Measurements from ENCODE around the gene MAP7.
"Not testable (repeated sequence)": the region's sequence is repeated elsewhere in the genome, so short reads cannot be mapped to it uniquely, and the experiment has no call there.

Gene MAP7

DNA sequence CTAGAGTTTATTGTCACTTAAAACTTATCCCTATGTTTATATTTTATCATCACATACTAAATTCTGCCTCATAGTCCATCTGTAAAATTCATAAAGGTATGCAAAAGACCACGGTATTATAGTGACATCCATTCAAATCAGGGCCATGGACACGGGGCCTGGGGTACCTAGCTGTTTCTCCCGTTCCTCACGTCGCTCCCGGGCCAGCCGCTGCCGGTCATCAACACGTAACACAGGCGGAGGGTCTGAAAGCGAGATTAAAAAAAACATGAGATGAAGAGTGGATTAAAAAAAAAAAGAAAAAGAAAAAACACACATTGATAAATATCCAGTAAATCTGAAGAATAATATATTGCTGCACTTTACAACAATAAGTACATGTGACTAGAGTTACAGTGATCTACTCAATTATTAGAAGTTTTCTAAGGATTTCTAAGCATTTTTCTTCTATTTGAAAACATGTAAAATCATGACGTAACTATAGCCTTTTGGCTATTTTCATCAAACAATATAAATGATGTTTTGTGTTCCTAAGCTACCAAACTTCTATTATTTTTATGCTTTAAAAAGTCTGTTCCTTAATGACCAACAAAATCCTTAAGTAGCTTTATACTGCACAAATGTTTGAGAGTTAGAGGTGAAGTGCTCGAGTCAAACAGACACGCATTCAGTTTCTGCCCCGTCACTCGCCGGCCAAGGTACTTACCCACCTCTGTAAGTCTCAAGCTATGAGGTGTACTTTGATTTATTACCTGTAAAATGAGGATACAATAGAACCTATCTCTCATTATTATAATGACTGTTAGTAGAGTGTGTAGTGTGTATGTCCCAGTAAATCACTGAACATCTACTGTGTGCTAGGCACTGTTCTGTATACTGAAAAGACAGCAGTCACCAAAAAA lies 138.5 kb downstream of the MAP7 start:
- DNase-seq: no peak

DNA sequence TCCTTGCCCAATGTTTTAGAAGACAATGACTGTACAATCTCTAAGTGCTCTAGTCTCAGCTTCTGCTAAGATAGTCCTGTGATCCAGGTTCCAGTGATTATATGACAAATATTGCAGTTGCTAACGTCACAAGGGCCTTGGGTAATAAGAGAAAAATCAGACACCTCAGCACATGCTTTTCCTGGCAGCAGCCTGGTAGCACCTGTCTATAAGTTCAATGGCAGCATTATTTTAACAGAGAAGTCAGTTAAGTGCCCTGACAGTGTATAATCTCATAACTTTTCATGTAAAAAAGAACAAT lies 139.2 kb downstream of the MAP7 start:
- DNase-seq: no peak

GRCh38 chr6:136410201-136411024 lies 139.8 kb downstream of the MAP7 start:
- no peak for DNase-seq

GRCh38 chr6:136409597-136409996 lies 140.6 kb downstream of the MAP7 start:
- no peak for DNase-seq

GRCh38 chr6:136408204-136408603 lies 142.0 kb downstream of the MAP7 start:
- peak in 1 of 2 donors; percentile 64 for DNase-seq

DNA sequence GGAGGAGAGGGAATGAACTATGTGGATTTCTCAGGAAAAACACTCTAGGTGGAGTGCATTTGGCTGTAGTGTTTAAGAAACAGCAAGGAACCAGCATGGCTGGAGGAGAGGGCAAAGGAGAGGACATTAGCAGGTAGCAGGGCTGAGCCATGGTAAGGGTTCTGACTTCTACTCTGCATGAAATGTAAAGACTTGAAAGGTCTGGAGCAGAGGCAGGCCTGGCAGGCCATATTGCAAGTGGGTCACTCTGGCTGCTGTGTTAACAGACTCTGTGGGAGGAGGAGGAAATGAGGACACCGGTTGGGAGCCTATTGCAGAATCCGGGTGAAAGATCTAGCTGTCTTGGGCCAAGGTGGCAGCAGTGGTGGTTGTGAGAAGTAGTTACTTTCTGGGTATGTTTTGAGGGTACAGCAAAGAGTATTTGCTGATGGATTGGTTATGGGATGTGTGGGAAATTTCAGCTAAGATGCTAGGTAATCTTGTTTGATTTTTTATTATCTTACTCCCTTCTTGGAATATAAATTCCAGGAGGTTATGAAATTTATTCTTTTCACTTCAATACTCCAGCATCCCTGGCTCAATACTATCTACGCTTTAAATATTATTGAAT lies 144.7 kb downstream of the MAP7 start:
- DNase-seq: no peak

GRCh38 chr6:136404627-136405419 lies 145.4 kb downstream of the MAP7 start:
- DNase-seq: no peak

DNA sequence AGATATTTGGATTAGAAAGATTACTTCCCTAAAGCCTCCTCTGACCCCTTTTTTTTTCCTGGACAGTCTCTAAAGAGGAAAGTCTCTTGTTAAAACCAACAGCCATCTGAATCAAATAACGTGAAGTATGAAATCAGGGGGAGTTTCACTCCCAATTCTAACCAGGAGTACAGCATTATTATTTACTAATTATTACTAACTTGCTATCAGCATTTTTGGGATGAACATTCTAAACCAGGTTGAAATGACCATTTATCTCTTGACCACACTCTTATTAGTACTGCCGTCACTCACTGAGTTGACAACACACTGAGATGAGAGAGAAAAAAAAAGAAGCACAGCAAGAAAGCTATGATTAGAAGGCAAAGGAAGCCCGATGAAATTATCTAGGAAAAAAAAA lies 146.2 kb downstream of the MAP7 start:
- no peak for DNase-seq

DNA sequence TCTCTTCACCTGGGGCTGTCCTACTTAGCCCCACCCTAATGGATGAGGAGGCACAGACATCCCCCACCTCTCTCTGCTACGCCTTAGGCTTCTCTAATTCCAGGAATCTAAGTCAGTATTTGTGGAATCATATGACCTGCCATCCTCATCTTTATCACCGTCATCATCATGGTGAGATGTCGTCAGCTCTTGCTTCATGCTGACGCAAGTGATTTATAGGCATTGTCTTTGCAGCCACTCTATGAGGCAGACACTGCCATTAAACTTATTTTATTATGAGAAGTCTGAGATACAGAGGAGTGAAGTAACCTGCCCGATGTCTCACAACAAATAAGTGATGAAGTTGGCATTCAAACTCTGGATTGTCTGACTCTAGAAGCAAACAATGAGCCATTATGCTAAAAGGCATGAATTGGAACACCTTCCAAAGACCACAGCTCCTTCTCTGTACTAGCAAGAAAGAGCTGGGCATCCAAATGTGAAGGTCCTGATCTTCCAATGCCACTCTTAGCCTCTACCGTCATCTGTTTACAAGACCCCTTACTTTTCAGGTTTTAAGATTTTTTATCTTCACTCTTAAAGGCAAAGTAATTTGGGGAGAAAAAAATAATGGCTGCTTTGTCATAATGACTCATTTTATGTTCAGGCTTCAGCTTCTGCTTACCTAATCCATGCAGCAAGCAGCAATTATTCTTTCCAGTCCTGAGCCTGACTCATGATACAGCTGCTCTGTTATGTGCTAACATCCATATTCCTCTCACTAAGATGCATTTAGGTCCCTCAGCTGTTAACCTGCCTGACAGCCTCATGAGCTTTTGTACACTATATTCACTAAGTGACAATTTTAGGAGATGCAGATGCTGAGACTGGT lies 146.9 kb downstream of the MAP7 start:
- peak in 1 of 2 donors; percentile 74 for DNase-seq

DNA sequence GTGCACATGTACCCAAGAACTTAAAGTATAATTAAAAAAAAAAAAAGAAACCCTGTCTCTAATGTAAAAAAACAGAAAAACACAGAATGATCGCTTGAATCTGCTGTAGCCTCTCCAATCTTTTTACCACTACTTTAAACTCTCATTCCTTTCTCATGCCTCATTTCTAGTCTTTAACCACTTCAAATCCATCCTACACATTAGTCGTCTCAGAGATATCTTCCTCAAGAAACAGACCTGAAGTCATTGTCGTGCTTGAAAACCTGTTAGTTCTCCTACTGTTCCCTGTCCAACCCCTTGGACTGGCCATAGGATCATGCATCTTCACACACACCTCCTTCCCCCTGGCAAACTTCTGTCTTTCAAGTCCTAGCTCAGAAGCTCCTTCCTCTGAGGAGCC lies 148.5 kb downstream of the MAP7 start:
- DNase-seq: no peak

DNA sequence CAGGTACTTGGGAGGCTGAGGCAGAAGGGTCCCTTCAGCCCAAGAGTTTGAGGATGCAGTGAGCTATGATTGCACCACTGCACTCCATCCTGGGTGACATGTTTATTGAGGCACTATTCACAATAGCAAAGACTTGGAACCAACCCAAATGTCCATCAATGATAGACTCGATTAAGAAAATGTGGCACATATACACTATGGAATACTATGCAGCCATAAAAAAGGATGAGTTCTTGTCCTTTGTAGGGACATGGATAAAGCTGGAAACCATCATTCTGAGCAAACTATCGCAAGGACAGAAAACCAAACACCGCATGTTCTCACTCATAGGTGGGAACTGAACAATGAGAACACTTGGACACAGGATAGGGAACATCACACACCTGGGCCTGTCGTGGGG lies 149.0 kb downstream of the MAP7 start:
- not testable (repeated sequence) for DNase-seq

DNA sequence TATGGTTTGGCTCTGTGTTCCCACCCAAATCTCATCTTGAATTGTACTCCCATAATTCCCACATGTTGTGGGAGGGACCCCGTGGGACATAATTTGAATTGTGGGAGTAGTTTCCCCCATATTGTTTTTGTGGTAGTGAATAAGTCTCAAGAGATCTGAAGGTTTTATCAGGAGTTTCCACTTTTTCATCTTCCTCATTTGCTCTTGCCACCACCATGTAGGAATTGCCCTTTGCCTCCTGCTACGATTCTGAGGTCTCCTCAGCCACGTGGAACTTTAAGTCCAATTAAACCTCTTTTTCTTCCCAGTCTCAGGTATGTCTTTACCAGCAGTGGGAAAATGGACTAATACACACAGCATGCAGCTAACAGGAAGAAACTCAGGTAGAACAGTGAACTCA lies 151.8 kb downstream of the MAP7 start:
- no peak for DNase-seq

DNA sequence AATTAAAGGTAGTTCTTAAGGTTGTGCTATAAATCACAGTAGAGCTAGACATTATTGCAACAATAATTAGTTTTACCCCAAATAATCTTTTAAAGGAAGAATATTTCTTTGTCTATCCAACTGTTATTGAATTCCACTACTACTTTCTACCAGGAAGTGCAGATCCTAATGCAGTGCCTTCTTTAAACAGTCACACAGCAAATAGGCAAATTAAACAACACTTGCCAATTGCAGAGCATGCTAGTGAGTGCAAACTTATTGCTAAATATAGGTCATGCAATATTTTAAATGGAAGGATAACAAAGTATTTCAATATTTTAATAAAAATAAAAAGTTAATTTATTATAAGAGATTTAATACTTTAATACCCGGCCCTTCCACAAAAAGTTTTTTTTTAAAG lies 153.3 kb downstream of the MAP7 start:
- no peak for DNase-seq

DNA sequence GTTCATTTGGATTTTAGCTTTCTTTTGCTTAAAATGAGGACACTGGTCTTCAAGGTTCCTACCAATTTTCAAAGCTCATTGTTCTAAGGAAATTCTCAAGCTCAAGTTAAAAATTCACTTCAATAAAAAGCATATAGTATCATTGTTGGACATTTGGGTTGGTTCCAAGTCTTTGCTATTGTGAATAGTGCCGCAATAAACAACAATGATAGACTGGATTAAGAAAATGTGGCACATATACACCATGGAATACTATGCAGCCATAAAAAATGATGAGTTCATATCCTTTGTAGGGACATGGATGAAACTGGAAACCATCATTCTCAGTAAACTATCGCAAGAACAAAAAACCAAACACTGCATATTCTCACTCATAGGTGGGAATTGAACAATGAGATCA lies 159.3 kb downstream of the MAP7 start:
- DNase-seq: not testable (repeated sequence)

GRCh38 chr6:136387316-136387715 lies 162.9 kb downstream of the MAP7 start:
- no peak for DNase-seq

- no peak for DNase-seq
These were observed 166.8 kb downstream of the MAP7 start for GRCh38 chr6:136383268-136383937.

DNA sequence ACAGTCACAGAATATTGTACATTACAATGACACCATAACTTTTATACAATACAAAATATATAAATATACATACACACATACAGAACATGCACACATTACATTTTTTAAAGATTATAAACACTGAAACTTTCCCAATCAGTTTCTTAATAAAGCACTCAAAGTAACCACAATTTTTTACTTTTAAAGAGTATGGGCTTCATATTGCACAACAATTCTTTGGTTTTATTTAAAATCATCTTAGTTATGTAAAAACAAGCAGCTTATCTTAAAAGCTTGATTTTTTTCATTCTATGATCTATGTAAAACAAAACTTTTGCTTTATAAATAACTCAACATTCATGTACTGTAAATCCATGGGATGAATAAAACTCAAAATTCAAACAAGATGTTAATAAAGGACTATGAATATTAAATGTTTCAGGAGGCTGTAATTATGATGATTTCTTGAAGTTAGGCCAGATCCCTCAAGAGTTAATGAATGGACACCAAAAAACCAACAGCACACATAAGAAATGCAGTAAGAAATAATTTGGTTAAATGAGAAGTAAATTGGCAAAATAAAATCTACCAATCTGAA lies 167.5 kb downstream of the MAP7 start:
- DNase-seq: no peak

DNA sequence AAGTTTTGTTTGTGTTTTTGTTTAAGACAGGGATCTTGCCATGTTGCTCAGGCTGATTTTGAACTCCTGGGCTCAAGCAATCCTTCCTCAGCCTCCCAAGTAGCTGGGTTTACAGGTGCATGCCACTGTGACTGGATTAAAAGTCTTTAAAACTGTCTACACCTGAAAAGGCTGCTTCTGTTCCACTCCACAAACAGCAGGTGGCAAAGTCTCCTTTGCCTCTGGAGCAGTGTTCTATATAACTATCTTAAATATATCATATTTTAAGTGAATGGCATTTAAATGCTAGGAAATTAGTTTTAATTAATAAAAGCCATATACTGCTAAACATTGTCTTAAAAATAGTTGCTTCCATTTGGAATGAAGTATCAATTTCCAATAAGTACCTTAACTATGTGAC lies 171.3 kb downstream of the MAP7 start:
- no peak for DNase-seq

DNA sequence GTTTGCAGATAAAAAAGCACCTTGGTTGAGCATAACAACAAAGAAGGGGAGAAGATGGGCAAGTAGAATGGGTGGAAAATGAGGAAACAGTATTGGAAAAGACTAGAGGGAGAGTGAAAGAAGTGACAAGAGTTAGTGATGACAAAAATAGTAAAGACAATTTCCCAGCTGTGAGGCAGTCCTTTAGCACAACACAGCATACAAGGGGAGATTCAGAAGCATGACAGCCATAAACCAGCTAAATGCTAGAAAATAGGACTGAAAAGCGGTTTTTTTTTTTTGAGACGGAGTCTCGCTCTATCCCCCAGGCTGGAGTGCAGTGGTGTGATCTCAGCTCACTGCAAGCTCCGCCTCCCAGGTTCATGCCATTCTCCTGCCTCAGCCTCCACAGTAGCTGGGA lies 174.4 kb downstream of the MAP7 start:
- DNase-seq: not testable (repeated sequence)

GRCh38 chr6:136371959-136372358 lies 178.3 kb downstream of the MAP7 start:
- no peak for DNase-seq

Measured in bone marrow (tissue), 2 donors.